Measurements from ENCODE around the gene FZD1. TPM values are rescaled to one million over a fixed set of nuclear protein-coding genes. Genes with fewer than 3 reads are reported as not detected.

Gene FZD1
- total and polyA plus RNA-seq, 2 of the 13 experiments (the other 11 are each of a cell fraction or from before 2014, with no cell fraction given), result 0.22 to 0.80 TPM

DNA sequence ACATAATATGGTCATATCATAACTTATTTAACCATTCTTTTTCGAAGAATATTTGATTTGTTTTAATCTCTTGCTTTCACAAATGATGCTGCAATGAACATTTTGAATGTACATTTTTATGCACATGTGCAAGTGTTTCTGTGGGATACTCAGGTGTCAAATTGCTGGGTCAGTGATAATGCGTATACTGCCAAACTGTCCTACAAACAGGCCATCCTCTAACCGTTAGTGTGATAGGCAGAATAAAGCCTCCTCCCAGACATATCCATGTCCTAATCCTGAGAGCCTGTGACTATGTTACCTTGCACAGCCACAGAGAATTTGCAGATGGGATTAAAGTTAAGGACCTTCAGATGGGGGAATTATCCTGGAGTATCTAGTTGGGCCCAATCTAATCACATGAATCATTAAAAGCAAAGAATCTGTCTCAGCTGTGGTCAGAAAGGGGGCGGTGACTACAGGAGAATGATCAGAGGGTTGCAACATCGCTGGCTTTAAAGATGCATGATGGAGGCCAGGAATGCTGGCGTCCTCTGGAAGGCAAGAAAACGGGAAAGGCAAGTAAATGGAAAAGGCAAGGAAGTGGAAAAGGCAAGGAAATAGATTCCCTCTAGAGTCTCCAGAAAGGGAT, 46.7 kb downstream of the FZD1 start:
- in situ Hi-C loops (cut with HindIII; ENCODE audit: extremely low pct_ligation_motif_present, low pct_unique_long_range_greater_than_20kb) (no loop called here), intact Hi-C loops (cut with micrococcal nuclease; ENCODE audit: unreplicated experiment) (no loop called here)
- TF ChIP-seq, protein P1, sequence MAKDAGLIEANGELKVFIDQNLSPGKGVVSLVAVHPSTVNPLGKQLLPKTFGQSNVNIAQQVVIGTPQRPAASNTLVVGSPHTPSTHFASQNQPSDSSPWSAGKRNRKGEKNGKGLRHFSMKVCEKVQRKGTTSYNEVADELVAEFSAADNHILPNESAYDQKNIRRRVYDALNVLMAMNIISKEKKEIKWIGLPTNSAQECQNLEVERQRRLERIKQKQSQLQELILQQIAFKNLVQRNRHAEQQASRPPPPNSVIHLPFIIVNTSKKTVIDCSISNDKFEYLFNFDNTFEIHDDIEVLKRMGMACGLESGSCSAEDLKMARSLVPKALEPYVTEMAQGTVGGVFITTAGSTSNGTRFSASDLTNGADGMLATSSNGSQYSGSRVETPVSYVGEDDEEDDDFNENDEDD (CRISPR knock-in tag; IDR thresholded peaks at IDR 0.05; ENCODE audit: borderline replicate concordance), result no peak
- TF ChIP-seq MTA3 (CRISPR knock-in tag; IDR thresholded peaks at IDR 0.05) (no peak), ZNF451 (CRISPR knock-in tag; IDR thresholded peaks at IDR 0.05) (no peak), SUZ12 (IDR thresholded peaks at IDR 0.05; ENCODE audit: low read depth, low read length) (no peak), TCF7 (IDR thresholded peaks at IDR 0.05; ENCODE audit: low read depth) (no peak), NFKB2 (CRISPR knock-in tag; IDR thresholded peaks at IDR 0.05; ENCODE audit: borderline replicate concordance) (no peak), HNRNPH1 (optimal IDR thresholded peaks at IDR 0.05; ENCODE audit: low read depth, low read length) (no peak), CEBPG (CRISPR knock-in tag; IDR thresholded peaks at IDR 0.05) (no peak), ZNF260 (CRISPR knock-in tag; IDR thresholded peaks at IDR 0.05; ENCODE audit: borderline replicate concordance, low read depth) (no peak), PTBP1 (IDR thresholded peaks at IDR 0.05; ENCODE audit: low read depth, low read length, poor library complexity, severe bottlenecking) (no peak), TP53 (CRISPR knock-in tag; conservative IDR thresholded peaks at IDR 0.05) (no peak)
- BruUV-seq (replicated peaks), result no TSS peak
- 1% methylated on average over 7 of the region's 7 CpGs for WGBS (ENCODE audit: low lambda C conversion rate)
- no peak overlapping the region for H2AFZ ChIP-seq (ENCODE audit: low read length)
- ChIA-PET POLR2A (no interaction called here), CTCF (ENCODE audit: low intra/inter-chr PET ratio, low total read pairs) (no interaction called here)
- H3K27me3 ChIP-seq (ENCODE audit: control insufficient read depth in 1 of 2, insufficient read depth in 2 of 2, low read length in 2 of 2), result no peaks in the 10 kb centered on the region
- no peak for ATAC-seq
- no peaks in the 10 kb centered on the region for H3K4me1 ChIP-seq (ENCODE audit: insufficient read depth, low read length)
- H3K79me2 ChIP-seq (ENCODE audit: insufficient read depth, low read length), result no peaks in the 10 kb centered on the region
- no peak for DNase-seq (ENCODE audit: low spot score)
- no peak overlapping the region for H3K27ac ChIP-seq (ENCODE audit: extremely low read length, insufficient read depth, low read length)
- no peaks in the 10 kb centered on the region for H3K9me3 ChIP-seq (ENCODE audit: low read length)
- no peak overlapping the region for H3K4me2 ChIP-seq (ENCODE audit: low read depth, low read length)
- H3K9ac ChIP-seq (ENCODE audit: insufficient read depth, low read depth, low read length), result no peak overlapping the region
- H3K4me3 ChIP-seq (replicated peaks in 1 of 3; ENCODE audit: insufficient read depth in 1 of 3, low read depth in 2 of 3, low read length in 3 of 3), result no peak overlapping the region
- no peak for FAIRE-seq
- no peaks in the 10 kb centered on the region for H4K20me1 ChIP-seq (ENCODE audit: insufficient read depth, low read length)
- no peaks in the 10 kb centered on the region for H3K36me3 ChIP-seq (replicated peaks in 1 of 2; ENCODE audit: control insufficient read depth in 1 of 2, insufficient read depth in 2 of 2, low read length in 2 of 2)
